HuH-7.5 (cell line): ENCODE measurements around the gene SSBP3.
A peak's percentile ranks its signal among the peaks of the same experiment; 100 is the strongest.
"Not testable (repeated sequence)": the region's sequence is repeated elsewhere in the genome, so short reads cannot be mapped to it uniquely, and the experiment has no call there.

Experiments used
- DNase-seq: peaks from one replicate; pipeline ENCODE4 v3.0.0; 2011; ENCODE audit warnings: low spot score

Gene SSBP3

DNA sequence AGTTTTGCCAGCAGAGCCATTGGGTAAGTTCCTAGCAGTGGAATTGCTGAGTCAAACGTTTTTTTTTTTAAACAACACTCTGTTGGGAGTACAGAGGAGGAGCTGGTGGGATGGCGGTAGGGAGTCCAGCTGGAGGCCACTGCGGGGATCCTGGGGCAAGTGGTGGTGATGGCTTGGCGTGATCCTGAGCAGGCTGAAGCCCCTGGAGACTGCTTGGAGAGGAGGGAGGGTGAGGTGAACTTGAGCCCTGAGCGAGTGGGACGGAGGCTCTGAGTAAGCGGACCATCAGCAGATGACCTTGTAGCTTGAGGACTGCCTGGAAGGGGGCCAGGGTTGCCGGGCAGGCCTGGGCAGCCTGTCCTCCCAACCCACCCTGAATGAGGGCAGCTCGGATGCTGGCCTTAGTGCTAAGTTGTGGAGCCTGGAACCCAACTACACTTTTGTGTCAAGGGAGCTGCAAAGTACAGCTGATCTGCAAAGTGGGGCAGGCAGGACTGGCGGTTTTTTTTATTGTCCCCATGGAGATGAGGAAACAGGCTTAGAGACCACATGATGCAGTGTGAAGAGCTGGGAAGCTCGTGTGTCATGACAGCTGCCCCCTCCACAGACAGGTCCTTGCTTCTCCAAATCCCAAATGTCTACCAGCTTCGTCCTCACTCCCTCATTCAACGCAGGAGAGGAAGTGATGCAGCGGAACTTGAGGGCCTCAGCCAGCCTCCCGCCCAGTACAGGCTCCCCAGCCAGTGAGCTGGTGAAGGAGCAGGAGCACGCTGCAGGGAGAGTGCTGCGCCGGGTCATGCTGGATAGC, 186.0 kb downstream of the SSBP3 start:
- DNase-seq, result no peak

DNA sequence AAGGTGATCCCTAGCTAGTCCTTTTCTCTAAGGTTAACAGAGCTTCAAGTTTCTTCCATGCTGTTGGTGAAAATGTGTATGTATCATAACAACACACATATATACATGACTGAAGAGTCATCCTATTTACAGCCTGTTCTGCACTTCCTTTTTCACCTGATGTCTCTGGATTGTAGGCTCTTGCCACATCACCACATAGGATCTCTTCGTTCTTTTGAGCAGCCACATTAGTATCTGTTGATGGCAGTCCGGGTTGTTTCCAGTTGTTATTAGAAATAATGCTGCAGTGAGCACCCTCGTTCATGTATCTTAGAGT, 186.5 kb downstream of the SSBP3 start:
- no peak for DNase-seq

DNA sequence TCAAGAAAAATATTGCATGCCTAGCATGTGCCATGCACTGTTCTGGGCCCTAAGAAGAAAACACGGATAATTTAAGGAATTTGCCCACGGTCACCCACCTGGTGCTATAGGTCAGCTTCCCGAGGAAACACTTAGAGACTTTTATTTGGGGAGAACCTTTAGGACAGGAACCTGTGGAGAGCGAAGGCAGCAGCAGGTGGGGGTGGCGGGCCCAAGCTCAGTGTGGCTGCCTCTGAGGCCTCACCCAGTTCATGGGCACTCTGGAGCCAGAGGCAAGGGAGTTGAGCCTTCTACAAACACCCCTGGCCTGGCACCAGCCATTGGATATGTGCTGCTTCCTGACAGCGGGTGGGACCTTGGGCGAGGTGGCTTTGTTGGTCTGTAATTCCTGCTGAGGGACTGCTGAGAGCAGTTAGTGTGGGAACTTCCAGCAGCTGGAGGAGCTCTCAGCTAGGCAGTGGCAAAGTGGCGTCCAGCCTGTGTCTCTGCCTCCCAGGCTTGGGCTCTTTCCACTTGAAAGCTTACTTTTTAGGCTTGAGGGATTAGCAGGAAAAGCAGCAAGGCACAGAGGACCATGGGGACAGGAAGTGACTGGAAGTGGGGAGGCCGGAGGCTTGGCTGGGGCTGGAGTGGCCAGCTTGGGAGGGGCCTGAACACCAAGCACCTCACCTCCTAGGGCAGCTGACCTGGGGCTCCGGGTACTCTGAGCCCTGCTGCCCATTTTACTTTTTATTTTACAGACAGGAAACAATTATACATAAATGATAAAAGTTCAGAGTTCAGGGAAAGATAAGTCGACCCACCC, 187.1 kb downstream of the SSBP3 start:
- no peak for DNase-seq

GRCh38 chr1:54215523-54215922, 190.7 kb downstream of the SSBP3 start:
- no peak for DNase-seq

- no peak for DNase-seq
Measured at GRCh38 chr1:54212872-54213271, 193.3 kb downstream of the SSBP3 start.

GRCh38 chr1:54207896-54208295, 198.3 kb downstream of the SSBP3 start:
- DNase-seq, result not testable (repeated sequence)

DNA sequence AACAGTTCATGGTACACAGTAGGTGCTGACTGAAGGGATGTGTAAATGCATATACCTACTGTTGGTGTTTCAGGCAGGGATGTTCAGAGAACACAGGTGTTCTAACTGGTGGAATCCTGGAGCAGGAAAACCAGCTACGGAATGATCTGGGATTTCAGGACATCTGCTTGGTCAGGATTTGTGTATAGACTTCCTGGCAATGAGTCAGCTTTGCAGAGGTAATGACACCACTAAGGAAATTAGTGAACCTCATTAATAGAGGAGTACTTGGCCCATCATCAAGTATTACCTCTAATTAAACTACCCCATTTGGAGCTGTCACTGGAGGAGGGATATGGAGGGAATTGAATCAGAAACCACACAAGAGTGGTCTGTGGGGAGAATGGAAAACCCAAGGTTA, 198.9 kb downstream of the SSBP3 start:
- no peak for DNase-seq

DNA sequence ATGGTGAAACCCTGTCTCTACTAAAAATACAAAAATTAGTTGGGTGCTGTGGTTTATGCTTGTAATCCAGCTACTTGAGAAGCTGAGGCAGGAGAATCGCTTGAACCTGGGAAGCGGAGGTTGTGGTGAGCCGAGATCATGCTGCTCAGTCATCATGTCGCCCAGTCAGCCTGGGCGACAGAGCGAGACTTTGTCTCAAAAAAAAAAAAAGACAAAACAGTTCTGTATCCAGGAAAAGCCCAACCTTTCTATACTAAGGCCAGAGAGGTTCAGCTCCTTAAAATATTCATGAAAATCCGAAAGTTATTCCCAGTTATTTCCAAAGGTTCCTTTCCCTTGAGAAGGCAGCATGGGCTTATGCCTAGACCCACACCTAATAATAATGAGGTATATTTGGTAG, 202.0 kb downstream of the SSBP3 start:
- no peak for DNase-seq

DNA sequence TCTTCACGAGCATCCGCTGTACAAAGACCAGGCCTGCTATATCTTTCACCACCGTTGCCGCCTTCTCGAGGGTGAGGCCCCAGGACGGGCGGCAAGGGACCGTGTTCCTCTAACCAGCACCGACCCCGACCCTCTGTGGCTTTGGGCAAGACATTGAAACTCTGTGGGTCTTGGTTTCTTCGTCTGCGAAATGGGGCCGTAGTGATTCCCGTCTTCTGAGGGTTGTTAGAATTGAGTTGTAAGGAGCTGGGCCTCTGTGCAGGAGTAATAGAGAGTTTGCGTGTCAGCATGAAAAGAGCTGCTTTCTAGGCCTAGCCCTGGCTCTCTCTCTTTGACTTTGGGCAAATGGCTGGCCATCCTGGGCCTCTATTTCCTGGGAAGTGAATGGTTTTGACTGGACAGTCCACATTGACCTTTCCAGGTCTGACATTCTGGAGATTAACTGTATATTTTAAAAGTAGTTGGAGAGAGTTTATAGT, 205.6 kb downstream of the SSBP3 start:
- DNase-seq, result no peak

DNA sequence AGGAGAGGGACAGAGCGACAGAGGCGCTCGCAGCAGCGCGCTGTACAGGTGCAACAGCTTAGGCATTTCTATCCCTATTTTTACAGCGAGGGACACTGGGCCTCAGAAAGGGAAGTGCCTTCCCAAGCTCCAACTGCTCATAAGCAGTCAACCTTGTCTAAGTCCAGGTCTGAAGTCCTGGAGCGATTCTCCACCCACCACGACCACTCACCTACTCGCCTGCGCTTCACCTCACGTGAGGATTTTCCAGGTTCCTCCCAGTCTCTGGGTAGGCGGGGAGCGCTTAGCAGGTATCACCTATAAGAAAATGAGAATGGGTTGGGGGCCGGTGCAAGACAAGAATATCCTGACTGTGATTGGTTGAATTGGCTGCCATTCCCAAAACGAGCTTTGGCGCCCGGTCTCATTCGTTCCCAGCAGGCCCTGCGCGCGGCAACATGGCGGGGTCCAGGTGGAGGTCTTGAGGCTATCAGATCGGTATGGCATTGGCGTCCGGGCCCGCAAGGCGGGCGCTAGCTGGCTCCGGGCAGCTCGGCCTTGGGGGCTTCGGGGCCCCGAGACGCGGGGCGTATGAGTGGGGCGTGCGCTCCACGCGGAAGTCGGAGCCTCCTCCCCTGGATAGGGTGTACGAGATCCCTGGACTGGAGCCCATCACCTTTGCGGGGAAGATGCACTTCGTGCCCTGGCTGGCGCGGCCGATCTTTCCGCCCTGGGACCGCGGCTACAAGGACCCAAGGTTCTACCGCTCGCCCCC, 206.3 kb downstream of the SSBP3 start, which contains the start of the genes CYB5RL and MRPL37:
TSS of gene CYB5RL (minus strand) at position 266 of the 754 bp plus-strand sequence. CDS start 4,414 bp downstream, outside the sequence.
TSS of gene MRPL37 (plus strand) at position 403 of the 754 bp plus-strand sequence. CDS start at position 480, 77 bp downstream.
- DNase-seq, result peak; percentile 94

DNA sequence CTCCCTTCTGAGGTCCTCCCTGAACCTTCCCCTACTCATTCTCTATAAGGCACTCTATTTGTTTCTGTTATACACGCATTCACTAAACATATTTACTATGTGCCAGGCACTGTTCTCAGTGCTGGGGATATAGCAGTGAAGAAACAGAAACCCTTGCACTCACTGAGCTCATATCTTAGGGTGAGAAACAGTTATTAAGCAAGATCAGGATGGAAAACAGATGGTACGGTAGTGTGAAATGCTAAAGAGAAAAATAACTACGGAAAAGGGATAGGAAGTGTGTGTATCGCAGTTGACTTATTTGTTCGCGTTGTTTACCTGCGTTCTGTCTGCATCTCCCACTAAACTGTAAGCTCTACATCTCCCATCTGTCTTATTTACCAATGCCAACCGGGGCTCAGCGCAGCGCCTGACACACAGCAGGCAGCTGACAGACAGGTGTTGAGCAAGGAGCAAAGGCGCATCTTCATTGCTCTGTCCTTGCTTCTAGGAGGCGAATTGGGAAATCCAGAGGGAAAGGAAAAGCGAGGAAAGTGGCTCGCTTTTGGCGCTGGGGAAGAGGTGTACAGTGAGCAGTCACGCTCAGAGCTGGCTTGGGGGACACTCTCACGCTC, 206.9 kb downstream of the SSBP3 start:
- no peak for DNase-seq

DNA sequence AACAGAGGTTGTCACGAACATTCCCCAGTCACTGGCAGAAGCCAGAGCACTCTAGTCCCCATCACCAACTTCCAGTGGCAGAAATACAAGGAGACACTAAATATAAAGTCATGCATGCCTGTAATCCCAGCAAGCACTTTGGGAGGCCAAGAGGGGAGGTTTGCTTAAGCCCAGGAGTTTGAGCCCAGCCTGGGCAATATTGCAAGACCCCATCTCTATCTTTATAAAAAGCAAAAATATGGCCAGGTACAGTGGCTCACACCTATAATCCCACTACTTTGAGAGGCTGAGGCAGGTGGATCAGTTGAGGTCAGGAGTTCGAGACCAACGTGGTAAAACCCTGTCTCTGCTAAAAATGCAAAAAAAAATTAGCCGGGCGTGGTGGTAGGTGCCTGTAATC, 212.7 kb downstream of the SSBP3 start:
- no peak for DNase-seq

DNA sequence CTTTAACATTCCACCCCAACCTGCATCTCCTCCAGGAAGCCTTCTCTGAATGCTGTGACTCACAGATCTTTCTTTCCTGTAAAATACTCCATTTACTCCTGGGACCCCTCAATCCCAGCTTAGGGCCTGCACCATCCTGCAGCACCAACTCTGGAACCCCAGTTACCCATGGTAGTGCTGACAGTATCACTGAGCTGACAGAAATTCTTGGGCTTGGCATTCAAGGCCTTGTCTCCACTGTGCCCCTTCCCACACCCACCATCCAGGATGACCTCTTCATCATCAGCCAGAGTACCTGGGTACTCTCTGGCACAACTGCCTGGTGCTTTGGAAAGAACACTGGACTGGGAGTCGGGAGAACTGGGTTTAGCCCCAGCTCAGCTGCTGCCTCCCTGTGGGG, 214.7 kb downstream of the SSBP3 start:
- no peak for DNase-seq

DNA sequence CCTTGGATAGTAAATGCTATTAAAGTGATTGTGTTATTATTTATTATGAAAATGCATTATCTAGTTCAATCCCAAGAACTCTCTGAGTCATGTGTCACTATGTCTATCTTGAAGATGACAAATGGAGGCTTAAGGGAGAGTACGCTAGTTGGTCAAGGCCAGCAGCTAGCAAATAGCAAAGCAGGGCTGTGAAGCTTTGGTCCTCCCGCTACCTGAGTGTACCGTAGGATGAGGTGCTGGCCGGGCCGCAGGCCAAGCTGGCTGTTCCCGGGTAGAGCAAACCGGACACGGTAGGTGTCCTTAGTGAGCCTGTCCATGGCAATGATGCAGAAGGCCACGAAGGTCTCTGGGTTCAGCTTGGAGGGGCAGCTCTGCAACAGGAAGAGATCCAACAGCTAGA, 215.7 kb downstream of the SSBP3 start:
- DNase-seq, result no peak

GRCh38 chr1:54188291-54188690, 217.9 kb downstream of the SSBP3 start:
- DNase-seq, result no peak

GRCh38 chr1:54186056-54186455, 220.1 kb downstream of the SSBP3 start:
- DNase-seq, result no peak

DNA sequence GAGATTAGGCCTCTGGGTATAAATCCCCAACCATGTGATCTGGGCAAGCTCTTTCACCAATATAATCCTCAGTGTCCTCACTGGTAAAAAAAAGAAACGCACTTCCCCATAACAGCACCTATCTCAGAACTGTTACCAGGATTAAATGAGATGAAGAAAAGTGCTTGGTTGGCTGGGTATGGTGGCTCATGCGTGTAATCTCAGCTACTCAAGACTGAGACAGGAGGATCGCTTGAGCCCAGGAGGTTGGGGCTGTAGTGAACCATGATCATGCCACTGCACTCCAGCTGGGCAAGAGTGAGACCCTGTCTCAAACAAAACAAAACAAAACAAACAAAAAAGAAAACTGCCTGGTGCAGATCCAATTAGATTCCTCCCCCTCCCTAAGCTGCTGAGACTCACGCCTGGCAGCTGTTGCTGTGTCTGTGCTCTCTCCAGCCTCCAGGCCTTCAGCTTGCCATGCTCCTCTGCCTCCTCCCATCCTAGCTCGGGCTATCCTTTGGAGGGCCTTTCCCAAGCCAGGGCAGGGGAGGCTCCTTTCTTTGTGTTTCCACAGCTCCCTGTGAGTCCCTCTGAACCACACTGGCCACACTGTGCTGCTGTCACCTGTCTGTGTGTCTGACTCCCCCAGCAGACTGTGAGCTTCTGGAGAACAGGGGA, 225.4 kb downstream of the SSBP3 start:
- no peak for DNase-seq

DNA sequence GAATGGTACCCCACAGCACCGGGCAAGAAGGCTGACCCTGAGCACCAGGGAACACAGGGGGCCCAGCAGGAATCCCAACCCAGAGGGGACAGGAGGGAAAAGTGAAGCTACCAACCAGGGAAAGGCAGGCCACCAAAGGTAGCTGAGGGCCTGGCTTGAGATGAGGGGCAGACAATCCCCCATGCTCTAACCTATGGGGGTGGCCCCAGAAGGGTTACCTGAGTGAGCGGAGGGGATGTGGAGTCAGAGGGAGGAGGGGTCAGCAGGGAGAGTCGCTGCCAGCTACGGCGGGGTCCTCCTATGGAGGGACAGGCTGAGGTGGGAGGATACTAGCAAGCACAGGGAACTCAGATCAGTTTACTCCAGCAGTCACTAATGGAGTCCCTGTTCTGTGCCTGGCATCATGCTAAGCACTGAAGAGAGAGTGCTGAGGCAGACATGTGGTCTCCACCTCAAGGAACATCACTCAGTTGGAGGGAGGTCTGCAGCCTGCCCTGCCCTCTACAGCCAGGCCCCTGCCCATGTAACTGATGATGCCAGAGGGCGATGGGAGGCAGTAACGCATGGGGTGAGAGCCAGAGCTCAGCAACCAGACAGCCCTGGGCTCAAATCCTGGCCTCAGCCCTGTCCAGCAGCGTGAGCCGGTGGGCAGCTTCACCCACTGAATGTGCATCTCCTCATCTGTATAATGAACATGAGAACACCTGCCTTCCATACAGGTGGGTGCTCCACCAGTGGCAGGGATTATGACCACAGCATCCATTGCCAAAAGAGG, 227.7 kb downstream of the SSBP3 start:
- no peak for DNase-seq

DNA sequence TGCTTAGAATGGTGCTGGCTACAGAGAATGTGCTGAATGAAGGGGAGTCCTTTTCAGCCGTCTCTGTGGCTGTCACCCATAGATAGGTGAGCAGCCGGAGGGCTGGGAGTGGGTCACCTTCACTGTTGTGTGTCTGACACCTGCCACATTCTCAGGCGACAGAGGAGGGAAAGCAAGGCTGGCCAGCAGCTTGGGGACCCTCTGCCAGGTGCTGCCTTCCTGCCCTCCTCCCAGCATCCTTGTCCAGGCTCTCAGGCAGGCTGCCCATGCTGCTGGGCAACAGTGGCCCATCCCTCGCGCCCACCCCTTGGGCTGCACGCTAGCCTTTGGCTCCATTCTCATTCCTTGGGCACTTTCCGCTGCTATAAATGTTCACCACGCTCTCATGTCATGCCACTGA, 228.5 kb downstream of the SSBP3 start:
- DNase-seq, result no peak

GRCh38 chr1:54176621-54177327, 229.4 kb downstream of the SSBP3 start:
- DNase-seq, result no peak
